ENCODE measurements around the gene DNAJC13. TPM values are rescaled to one million over a fixed set of nuclear protein-coding genes. Genes with fewer than 3 reads are reported as not detected.

DNAJC13 gene
- total and polyA plus RNA-seq, 2 donors from 2014 or later, result 11.5 to 43.1 TPM

DNA sequence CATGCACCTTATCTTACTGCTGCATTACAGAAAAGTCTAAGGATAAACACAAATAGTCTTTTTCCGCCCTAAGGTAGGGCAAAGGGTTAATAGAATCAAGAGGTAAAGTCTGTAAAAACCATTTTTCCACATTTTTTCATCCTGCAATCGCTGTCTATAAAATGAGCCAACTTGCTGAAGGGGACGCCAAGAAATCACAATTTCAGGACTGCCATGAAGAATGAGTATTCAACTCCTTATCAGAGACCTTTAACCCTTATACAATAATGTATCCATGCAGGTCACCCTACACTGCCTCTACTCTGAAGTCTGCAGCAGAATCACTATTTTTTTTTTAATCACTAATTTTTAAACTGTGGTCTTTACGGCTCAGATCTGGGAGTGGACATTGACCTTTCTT, 1.1 kb upstream of the DNAJC13 start:
- Histone ChIP-seq H3K4me3 (ENCODE audit: low read length in 3 of 3) (no peak overlapping the region), H3K27ac (ENCODE audit: low read depth in 2 of 2, low read length in 2 of 2) (no peak overlapping the region), H3K4me1 (ENCODE audit: control insufficient read depth in 2 of 3, insufficient read depth in 2 of 3, low read depth in 1 of 3, low read length in 3 of 3) (peaks cover 0 to 3% (median 0%) of the 10 kb centered on the region in 3 donors), H3K27me3 (ENCODE audit: control insufficient read depth, insufficient read depth, low read length) (no peaks in the 10 kb centered on the region), H3K9ac (ENCODE audit: low read length in 3 of 3) (peak overlapping the region in 1 of 3 donors; percentile 36), H3K36me3 (ENCODE audit: control insufficient read depth in 2 of 3, insufficient read depth in 3 of 3, low read length in 3 of 3) (no peaks in the 10 kb centered on the region), H3K9me3 (ENCODE audit: control insufficient read depth in 2 of 3, insufficient read depth in 1 of 3, low read length in 3 of 3) (no peaks in the 10 kb centered on the region)
- no peak for DNase-seq
- no peak for FAIRE-seq
- intact Hi-C loops (cut with DNase I), result no loop called here
- TF ChIP-seq, protein P1, sequence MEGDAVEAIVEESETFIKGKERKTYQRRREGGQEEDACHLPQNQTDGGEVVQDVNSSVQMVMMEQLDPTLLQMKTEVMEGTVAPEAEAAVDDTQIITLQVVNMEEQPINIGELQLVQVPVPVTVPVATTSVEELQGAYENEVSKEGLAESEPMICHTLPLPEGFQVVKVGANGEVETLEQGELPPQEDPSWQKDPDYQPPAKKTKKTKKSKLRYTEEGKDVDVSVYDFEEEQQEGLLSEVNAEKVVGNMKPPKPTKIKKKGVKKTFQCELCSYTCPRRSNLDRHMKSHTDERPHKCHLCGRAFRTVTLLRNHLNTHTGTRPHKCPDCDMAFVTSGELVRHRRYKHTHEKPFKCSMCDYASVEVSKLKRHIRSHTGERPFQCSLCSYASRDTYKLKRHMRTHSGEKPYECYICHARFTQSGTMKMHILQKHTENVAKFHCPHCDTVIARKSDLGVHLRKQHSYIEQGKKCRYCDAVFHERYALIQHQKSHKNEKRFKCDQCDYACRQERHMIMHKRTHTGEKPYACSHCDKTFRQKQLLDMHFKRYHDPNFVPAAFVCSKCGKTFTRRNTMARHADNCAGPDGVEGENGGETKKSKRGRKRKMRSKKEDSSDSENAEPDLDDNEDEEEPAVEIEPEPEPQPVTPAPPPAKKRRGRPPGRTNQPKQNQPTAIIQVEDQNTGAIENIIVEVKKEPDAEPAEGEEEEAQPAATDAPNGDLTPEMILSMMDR (IDR thresholded peaks at IDR 0.05; ENCODE audit: borderline replicate concordance, extremely low read depth, insufficient read depth), result no peak

DNA sequence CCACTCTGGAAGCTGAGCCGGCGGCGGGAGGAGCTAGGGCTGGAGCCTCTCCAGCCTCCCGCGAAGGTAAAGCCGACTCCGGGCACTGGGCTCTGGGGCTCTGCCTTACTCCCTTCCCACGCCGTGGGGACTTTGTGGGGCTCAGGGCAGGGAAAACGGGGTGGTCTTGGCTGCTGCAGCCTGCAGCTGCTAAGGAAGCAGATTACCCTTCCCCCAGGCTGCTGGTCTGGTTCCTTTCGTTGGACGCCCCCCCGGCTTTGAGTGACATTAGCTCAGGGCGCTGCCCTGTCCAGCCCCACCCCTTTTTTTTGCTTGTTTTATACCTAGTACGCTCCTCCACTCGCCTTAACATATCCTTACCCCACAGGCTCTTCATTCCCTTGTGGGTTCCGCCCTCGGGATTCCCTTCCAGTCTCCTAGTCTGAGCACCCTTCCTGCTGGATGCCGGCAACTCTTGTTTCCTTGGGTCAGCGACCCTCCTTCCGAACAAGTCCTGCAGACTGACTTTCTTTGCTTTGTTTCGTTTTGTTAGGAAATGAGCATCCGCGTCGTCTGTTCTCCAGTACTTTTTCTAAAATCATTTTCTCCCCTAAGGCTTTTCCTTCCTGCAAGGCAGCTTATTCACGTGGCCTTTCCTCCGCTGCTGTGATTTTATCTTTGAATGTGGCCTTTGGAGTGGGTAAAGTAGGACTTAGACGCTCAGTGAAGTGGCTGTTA, 551 bp downstream of the DNAJC13 start:
- DNase-seq (peak in 4 of 5 donors; percentile 69 to 86 (median 83)), FAIRE-seq (no peak)
- Histone ChIP-seq H3K9ac (ENCODE audit: low read length in 3 of 3) (peak overlapping the region; percentile 73 to 94 (median 84)), H3K4me1 (ENCODE audit: control insufficient read depth in 2 of 3, insufficient read depth in 2 of 3, low read depth in 1 of 3, low read length in 3 of 3) (peaks cover 0 to 3% (median 0%) of the 10 kb centered on the region in 3 donors), H3K4me3 (ENCODE audit: low read length in 3 of 3) (peak overlapping the region; percentile 89 to 96 (median 91)), H3K36me3 (ENCODE audit: control insufficient read depth in 2 of 3, insufficient read depth in 3 of 3, low read length in 3 of 3) (no peaks in the 10 kb centered on the region), H3K27me3 (ENCODE audit: control insufficient read depth, insufficient read depth, low read length) (no peaks in the 10 kb centered on the region), H3K9me3 (ENCODE audit: control insufficient read depth in 2 of 3, insufficient read depth in 1 of 3, low read length in 3 of 3) (no peaks in the 10 kb centered on the region), H3K27ac (ENCODE audit: low read depth in 2 of 2, low read length in 2 of 2) (peak overlapping the region; percentile 81 to 86)
- intact Hi-C loops (cut with DNase I), result no loop called here
- TF ChIP-seq, protein P1 (IDR thresholded peaks at IDR 0.05; ENCODE audit: borderline replicate concordance, extremely low read depth, insufficient read depth), result no peak

DNA sequence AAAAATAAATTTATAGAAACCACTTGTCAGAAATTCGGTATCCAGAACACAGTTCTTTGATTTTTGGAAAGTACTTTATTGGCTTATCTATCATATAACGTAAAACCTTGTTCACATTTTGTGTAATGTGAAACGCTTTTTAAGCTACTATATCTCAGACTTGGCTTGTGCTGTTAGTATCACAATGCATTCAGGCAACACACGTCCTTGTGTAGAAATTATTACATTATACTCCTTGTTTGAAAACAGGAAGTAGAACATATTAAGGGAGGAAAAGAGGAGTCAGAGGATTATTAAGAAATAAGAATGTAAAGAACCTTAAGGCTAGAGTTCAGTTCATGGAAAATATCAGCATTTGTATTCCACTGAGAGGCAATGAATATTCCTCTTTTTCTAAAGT, 1.6 kb downstream of the DNAJC13 start:
- peak overlapping the region in 1 of 3 donors; percentile 94 for H3K9ac ChIP-seq (ENCODE audit: low read length in 3 of 3)
- no peak for DNase-seq
- intact Hi-C loops (cut with DNase I), result no loop called here

More for the DNA sequence above, 1.6 kb downstream of the DNAJC13 start:
- TF ChIP-seq, protein P1 (IDR thresholded peaks at IDR 0.05; ENCODE audit: borderline replicate concordance, extremely low read depth, insufficient read depth), result no peak
- no peak overlapping the region for H3K27ac ChIP-seq (ENCODE audit: low read depth in 2 of 2, low read length in 2 of 2)
- H3K4me1 ChIP-seq (ENCODE audit: control insufficient read depth in 2 of 3, insufficient read depth in 2 of 3, low read depth in 1 of 3, low read length in 3 of 3), result peaks cover 0 to 3% (median 0%) of the 10 kb centered on the region in 3 donors
- H3K4me3 ChIP-seq (ENCODE audit: low read length in 3 of 3), result peak overlapping the region in 2 of 3 donors; percentile 10 to 96
- H3K9me3 ChIP-seq (ENCODE audit: control insufficient read depth in 2 of 3, insufficient read depth in 1 of 3, low read length in 3 of 3), result no peaks in the 10 kb centered on the region
- FAIRE-seq, result no peak
- no peaks in the 10 kb centered on the region for H3K36me3 ChIP-seq (ENCODE audit: control insufficient read depth in 2 of 3, insufficient read depth in 3 of 3, low read length in 3 of 3)
- no peaks in the 10 kb centered on the region for H3K27me3 ChIP-seq (ENCODE audit: control insufficient read depth, insufficient read depth, low read length)

All from kidney (tissue), 14 donors.